Kidney (tissue), 14 donors: ENCODE measurements around the gene HCAR2. TPM values are rescaled to one million over a fixed set of nuclear protein-coding genes. Genes with fewer than 3 reads are reported as not detected.

Experiments used
- DNase-seq, 5 donors: peaks; one replicate each; pipeline ENCODE4 v3.0.0-alpha.2; 2013 to 2020
- FAIRE-seq: peaks from 2 replicates; lab custom pipeline; 2012; peaks lifted over from hg19 to GRCh38; lab: Jason Lieb, UNC
- H3K27ac ChIP-seq, 2 donors: one replicate each; pipeline ENCODE4 v1.7.0; 2013; ENCODE audit warnings: low read depth in 2 of 2, low read length in 2 of 2, inconsistent platforms in 1 of 2
- H3K27me3 ChIP-seq: one replicate; pipeline ENCODE4 v1.7.1; 2013; ENCODE audit warnings: low read length, inconsistent platforms; ENCODE audit not compliant: control insufficient read depth, insufficient read depth
- H3K36me3 ChIP-seq, 3 donors: one replicate each; pipeline versions ENCODE4 v1.7.0 to v1.7.1; 2013; ENCODE audit warnings: low read length in 3 of 3, control low read depth in 1 of 3, inconsistent platforms in 1 of 3; ENCODE audit not compliant: insufficient read depth in 3 of 3, control insufficient read depth in 2 of 3
- H3K4me1 ChIP-seq, 3 donors: one replicate each; pipeline versions ENCODE4 v1.7.0 to v1.7.1; 2013; ENCODE audit warnings: low read length in 3 of 3, inconsistent platforms in 1 of 3, low read depth in 1 of 3; ENCODE audit not compliant: control insufficient read depth in 2 of 3, insufficient read depth in 2 of 3
- H3K4me3 ChIP-seq, 3 donors: one replicate each; pipeline versions ENCODE4 v1.7.0 to v1.8.1; 2013; ENCODE audit warnings: low read length in 3 of 3, control low read depth in 1 of 3, inconsistent platforms in 1 of 3
- H3K9ac ChIP-seq, 3 donors: one replicate each; pipeline versions ENCODE4 v1.7.0 to v1.7.1; 2013; ENCODE audit warnings: low read length in 3 of 3, control low read depth in 1 of 3, inconsistent platforms in 1 of 3
- H3K9me3 ChIP-seq, 3 donors: one replicate each; pipeline versions ENCODE4 v1.7.0 to v1.7.1; 2013; ENCODE audit warnings: low read length in 3 of 3, control low read depth in 1 of 3, inconsistent platforms in 1 of 3; ENCODE audit not compliant: control insufficient read depth in 2 of 3, insufficient read depth in 1 of 3
- CTCF ChIP-seq: IDR thresholded peaks from 3 replicates; pipeline ENCODE4 v1.5.1; 2012; ENCODE audit warnings: mild to moderate bottlenecking, moderate library complexity, borderline replicate concordance; ENCODE audit not compliant: insufficient read depth; ENCODE audit errors: extremely low read depth
- intact Hi-C: fragments of 100-400 bp; cut with DNase I; formaldehyde crosslinking; loops from one replicate; pipeline ENCODE4 v1.11.1; 2022
- polyA plus RNA-seq: library from polyadenylated mRNA; stranded (reverse); fragments of 350-450 nt; fragmentation: Illumina TruSeq; extraction: RNeasy Lipid Tissue Mini Kit (QIAGEN cat#74804); gene quantifications from one replicate; pipeline ENCODE4 v1.2.3, GENCODE V29; 2014; ENCODE audit warnings: low read depth, low replicate concordance; ENCODE audit not compliant: insufficient read depth
- total RNA-seq: library from RNA; stranded (reverse); fragmentation: NEBNext Ultra II Directional; extraction: Animal tissue kit (Norgen Biotek cat#: 25700); gene quantifications from one replicate; pipeline ENCODE4 v1.2.1, GENCODE V29; 2021
- donor health status: control.
- donor health status: control.
- donor health status: control.
- donor health status: control.
- donor health status: control.
- donor health status: DM: yes; HTN: yes; CAD: no.
- donor health status: Normal renal cell carcinoma (clear cell type).

The HCAR2 gene
- total and polyA plus RNA-seq, 2 donors from 2014 or later, result not detected

- no peaks in the 10 kb centered on the region for H3K9me3 ChIP-seq
- DNase-seq, result peak in 1 of 5 donors; percentile 6
- H3K27me3 ChIP-seq, result no peaks in the 10 kb centered on the region
- no peak overlapping the region for H3K4me3 ChIP-seq
- no peak for FAIRE-seq
- TF ChIP-seq CTCF, result no peak
- H3K27ac ChIP-seq, result no peak overlapping the region
- peaks cover 0 to 5% (median 1%) of the 10 kb centered on the region in 3 donors for H3K36me3 ChIP-seq
- no peak overlapping the region for H3K9ac ChIP-seq
- H3K4me1 ChIP-seq, result peaks cover 5 to 10% (median 6%) of the 10 kb centered on the region in 3 donors
- intact Hi-C loops, result no loop called here
Measured at GRCh38 chr12:122749569-122750332, 46.6 kb upstream of the HCAR2 start.

GRCh38 chr12:122747224-122748135, 44.3 kb upstream of the HCAR2 start:
- TF ChIP-seq CTCF, result no peak
- H3K4me1 ChIP-seq, result no peaks in the 10 kb centered on the region
- H3K4me3 ChIP-seq, result no peak overlapping the region
- no peak overlapping the region for H3K27ac ChIP-seq
- no peaks in the 10 kb centered on the region for H3K9me3 ChIP-seq
- H3K9ac ChIP-seq, result no peak overlapping the region
- DNase-seq (peak in 1 of 5 donors; percentile 1), FAIRE-seq (no peak)
- intact Hi-C loops, result no loop called here
- no peaks in the 10 kb centered on the region for H3K27me3 ChIP-seq
- no peaks in the 10 kb centered on the region for H3K36me3 ChIP-seq

- Histone ChIP-seq H3K27me3 (no peaks in the 10 kb centered on the region), H3K27ac (no peak overlapping the region), H3K9ac (no peak overlapping the region), H3K4me1 (no peaks in the 10 kb centered on the region), H3K4me3 (no peak overlapping the region), H3K9me3 (no peaks in the 10 kb centered on the region), H3K36me3 (no peaks in the 10 kb centered on the region)
- no peak for FAIRE-seq
- peak in 1 of 5 donors; percentile 41 for DNase-seq
- intact Hi-C loops, result no loop called here
- TF ChIP-seq CTCF, result no peak
Measured at GRCh38 chr12:122743895-122744525, 40.9 kb upstream of the HCAR2 start.
